GM18868 (cell line): ENCODE measurements around the gene MCRS1.
A peak's percentile ranks its signal among the peaks of the same experiment; 100 is the strongest.
"Not testable (repeated sequence)": the region's sequence is repeated elsewhere in the genome, so short reads cannot be mapped to it uniquely, and the experiment has no call there.

ENCODE experiments used
- ATAC-seq: cut with Tn5 transposase; IDR thresholded peaks from one replicate; pipeline ENCODE4 v1.9.1; 2021; ENCODE audit warnings: mild to moderate bottlenecking, moderate library complexity; ENCODE audit not compliant: unreplicated experiment

MCRS1 gene

DNA sequence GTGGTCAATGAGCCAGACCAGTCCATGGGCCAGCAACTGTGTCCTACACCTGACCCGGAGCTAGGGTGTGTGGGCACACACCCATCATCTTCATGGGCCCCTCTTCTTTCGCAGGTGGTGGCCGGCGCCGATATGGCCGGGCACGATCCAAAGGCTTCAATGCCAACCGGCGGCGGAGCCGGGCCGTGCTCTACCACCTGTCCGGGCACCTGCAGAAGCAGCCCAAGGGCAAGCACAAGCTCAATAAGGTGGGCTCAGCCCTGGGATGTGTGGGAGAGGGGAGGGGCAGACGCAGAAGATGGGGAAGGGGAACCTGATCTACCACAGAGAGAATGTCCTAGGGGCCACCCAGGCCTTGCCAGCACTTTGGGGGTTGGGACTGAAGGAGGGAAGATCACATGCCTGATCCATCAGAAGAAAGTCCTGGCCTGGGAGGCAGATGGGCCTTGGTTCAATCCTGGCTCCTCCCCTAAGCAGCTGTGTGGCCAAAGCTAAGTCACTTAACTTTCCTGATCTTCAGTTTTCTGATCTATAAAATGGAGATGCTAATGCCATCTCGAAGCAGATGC is 25.3 kb downstream of the MCRS1 start:
- ATAC-seq: no peak

DNA sequence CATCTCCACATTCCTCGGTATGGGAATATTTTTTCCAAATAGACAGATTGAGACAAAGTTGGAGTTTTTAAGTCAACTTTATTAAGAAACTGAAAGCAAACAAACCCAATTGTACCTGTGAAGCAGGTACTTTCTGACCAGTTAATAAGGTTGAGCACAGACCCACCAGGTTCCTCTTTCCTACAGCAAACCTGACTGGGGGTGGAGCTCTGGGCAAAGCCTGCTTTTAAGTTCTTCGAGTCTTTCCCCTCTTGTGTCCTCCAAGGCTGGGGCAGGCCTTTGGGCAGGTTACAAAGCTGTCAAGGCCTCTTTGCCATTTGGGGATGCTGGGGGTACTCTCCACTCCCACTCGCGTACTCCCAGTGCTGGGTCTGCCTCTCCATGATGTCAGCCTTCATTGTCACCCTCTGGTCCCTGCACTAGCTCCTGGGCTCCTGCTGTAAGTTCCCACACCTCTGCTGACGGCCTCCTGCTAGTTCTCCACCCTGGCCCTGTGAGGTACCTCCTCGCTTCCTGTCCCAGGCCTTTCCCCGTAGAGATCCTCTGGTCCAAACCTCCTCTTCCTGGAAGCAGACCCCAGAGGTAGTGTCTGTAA is 25.9 kb downstream of the MCRS1 start:
- ATAC-seq: no peak

DNA sequence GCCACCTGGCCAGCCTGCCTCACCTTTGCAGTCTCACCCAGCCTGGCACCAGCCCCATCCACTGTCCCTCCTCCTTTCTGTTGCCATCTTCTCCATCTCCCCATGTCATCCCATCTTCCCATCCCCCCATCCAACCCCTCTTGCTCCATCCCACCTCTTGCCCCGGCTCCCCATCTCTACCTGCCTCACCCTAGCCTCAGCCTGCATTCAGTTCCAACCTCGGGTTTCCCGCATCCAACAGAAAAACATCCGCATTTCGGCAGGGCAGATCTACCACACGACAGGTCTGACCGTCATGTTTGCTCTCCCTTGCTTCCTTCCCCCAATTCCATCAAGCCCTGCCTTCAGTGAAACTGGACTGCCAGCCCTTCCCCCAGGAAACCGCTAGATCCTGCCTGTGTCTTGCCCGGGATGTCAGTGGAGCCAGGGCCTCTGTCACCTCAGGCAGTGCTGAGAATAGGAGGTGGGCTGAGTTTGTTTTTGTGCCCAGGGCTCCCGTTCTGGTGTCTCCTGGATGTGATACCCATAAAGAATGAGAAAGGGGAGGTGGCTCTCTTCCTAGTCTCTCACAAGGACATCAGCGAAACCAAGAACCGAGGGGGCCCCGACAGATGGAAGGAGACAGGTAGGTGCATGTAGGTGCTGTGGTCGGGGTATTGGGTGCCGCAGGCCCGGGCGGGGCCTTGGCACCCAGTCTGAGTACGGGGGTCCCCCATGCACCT is 26.6 kb downstream of the MCRS1 start:
- no peak for ATAC-seq

DNA sequence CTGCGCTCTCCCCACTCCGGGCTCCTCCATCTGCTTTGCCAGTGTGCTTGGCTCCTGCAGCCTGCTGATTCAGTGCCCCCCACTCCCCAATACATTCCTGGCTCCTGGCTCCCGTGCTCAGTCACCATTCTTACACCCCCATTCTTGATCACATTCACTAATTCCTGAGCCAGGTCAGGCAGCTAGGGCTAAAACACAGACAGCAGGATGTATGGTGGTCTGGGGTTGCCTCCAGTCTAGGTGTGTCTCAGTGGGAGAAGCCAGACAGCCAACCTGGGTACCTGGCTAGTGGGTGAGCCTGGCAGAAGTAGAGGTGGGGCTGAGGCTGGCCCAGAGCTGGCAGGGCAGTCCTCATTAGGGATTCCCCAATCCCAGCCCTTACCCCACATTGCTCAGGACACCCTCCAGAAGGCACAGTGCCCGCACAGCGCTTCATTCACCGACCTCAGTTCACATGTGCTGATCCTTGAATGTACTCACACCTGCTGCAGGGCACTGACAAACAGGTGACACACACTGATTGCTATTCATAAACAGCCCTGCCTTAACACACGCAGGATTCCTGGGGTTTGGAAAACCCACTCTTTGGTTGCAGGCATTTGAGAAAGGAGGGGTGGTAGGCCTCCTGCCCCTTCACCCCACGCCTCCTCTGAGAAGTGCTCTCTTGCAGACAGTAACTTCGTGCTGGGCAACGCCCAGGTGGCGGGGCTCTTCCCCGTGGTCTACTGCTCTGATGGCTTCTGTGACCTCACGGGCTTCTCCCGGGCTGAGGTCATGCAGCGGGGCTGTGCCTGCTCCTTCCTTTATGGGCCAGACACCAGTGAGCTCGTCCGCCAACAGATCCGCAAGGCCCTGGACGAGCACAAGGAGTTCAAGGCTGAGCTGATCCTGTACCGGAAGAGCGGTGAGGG is 27.5 kb downstream of the MCRS1 start:
- ATAC-seq: no peak

DNA sequence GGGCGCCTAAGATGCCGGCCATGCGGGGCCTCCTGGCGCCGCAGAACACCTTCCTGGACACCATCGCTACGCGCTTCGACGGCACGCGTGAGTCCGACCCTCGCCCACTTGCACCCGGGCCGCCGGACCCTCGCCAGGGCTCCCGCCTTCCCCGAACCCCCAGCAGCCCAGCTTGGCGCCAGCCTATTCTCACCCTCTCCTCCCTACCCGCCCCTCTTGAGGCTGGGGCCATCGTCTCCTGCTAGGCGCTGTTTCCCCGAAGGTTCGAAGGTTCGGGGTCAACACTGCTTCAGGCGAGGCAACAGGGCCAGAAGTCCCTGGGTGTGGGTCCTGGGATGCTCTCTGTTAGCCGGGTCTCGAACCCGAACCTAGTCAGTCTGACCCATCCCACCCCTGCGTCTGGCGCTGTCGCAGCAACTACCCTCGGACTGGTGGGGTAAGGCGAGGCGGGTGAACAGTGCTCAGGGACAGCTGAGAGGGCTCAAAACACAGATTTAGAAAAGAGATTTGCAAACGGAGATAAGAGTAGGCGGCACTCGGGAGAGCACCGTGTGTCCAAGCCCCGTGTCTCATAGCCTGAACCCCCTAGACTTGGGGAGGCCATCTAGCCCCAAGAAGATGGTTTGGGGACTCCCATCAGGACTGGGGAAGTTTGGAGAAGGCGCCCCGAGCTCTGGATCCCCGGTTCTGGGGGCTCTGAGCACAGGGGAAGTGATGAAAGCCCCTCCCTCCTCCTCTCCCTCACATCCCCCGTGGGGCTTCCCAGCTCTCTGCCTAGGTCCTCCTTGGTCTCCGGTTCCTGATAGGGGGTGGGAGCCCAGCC is 28.3 kb downstream of the MCRS1 start:
- no peak for ATAC-seq

DNA sequence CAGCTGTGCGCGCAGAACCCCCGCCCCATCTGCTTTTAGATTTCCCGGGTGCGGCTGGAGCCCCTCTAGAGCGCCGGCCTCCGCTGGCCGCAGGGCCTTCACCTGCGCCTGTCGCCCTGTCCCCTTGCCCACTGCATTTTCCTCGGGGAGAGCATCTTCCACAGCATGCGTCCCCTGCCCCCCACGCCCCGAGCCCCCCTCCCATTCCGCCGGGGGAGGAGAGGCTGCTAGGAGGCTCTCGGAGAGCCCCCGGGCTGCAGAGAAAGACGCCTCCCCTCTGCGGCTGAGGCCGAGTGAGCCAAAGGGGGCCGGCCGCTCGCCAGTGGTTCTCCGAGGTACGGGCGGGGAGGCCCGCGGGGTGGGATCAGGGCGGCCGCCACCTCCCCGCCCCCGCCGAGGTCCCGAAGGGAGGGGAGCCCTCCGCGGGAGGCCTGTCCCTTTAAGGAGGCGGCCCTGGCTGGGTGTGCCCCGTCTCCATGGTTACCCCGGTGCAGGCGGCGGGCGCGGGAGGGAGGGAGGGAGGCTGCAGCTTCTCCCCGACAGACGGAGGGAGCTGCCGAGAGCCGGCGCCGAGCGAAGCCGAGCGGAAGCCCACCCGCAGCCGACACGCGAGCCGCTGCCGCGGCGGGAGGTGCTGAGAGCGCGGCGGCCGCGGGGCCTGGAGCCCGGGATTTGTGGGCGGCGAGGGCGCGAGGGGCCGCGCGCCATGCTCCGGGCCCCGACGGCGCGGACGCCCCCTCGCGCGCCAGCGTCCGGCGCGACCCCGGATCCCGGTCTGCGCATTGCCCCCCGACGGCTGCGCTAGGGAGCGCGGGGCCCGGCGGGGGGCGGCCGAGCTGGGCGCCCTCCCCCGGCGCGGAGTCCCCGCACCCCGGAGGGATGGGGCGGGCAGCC is 29.2 kb downstream of the MCRS1 start, which contains the start of gene KCNH3:
KCNH3 (plus strand) TSS at position 521 of the 894 bp plus-strand sequence. CDS start 387 bp downstream, outside the sequence.
- ATAC-seq: peak; percentile 74

DNA sequence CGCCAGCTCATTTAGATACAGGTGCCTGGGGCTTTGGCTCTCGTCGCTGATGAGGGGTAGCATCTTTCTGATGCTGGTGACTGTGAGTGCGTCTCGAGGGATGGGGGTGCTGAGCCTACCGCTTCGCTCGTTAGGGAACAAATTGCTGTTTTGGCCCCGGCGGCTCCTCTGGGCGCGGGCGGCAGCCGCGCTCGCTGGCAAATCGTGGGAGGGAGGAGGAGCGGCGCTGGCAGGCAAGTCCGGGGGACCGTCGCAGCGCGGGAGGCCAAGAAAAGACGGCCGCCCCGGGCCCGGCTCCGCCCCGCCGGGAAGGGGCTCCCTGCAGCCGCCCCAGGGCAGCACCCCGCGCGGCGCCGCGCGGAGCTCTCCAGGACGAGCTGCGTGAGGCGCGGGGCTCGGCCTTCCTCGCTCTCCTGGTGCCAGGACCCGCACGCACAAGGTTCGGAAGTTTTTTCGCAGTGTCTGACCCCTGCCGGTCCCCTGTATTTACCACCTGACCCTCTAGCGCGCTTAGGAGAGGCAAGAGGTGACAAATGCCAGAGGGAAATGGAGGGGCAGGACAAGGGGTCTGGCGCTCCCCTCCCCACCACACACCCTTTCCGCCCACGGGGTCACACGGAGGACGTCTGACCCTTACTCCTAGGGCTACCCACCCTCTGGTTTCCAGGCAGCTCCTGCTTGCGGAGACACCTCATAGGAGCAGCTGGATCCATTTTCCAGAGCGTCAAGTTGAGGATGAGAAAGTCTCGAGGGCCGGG is 30.0 kb downstream of the MCRS1 start:
- no peak for ATAC-seq

DNA sequence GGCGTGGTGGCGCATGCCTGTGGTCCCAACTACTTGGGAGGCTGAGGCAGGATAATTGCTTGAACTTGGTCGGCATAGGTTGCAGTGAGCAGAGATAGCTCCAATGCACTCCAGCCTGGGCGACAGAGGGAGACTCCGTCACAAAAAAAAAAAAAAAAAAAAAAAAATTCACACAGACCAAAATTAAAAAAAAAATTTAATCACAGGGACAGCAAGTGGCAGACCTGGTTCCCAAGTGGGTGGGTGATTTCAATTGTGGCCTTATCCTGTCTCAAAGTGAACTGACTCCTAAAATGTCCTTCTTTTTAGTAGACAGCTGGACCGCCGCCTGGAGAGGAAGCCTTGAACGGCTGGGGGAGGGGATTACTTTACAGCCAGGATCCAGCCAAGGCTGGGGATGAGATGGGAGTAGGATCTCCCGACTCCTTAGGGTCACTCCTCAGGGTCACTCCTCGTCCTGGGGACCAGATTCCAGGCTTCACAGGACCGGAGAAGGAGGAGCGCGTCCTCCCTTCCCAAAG is 30.7 kb downstream of the MCRS1 start:
- ATAC-seq: no peak

DNA sequence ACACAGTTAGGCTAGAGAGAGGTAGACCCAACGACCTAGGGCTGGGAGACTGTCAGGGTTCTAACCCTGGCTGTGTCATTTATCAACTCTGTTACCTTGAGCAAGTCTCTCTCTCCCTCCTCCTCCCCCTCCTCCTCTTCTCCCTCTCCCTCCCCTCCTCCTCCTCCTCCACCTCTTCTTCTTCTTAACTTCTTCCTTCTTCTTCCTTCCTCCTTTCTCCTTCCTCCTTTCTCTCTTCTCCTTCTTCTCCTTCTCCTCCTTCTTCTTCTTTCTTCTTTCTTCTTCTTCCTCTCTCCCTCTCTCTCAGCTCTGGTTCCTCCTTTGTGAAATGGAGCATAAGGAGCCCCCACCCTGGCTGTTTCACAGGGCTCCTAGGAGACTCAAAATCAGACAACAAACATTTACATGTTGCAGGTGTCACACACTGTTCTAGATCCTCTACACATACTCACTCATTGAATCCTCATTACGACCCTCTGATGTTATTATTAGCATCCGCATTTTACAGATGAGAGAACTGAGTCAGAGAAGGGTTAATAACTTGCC is 31.3 kb downstream of the MCRS1 start:
- ATAC-seq: no peak

DNA sequence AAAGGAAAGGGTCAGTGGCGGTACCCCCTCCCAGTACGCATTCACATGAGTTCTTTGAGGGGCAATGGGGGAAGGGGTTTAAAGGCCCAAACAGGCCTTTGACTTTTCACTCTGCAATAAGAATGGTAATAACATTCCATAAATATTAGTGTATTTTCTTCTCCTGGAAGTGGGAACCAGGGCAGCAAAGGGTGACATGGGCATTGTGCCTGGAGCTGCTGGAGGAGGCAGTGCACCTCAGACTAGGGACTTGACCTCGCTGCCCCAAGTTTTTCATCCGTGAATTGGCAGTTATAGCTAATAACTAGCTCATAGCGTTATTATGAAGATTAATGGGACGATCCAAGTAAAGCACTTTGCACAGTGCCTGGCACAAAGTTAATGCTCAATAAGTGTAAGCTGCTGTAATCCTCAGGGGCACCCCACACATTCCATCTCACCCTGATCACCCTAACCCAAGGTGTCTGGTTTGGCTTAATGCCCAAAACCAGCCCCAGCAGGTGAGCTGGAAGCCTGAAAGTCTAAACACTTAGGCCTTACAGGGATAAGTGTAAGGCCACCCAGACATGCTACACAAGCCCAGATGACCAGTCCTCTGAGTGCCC is 31.9 kb downstream of the MCRS1 start:
- ATAC-seq: no peak

DNA sequence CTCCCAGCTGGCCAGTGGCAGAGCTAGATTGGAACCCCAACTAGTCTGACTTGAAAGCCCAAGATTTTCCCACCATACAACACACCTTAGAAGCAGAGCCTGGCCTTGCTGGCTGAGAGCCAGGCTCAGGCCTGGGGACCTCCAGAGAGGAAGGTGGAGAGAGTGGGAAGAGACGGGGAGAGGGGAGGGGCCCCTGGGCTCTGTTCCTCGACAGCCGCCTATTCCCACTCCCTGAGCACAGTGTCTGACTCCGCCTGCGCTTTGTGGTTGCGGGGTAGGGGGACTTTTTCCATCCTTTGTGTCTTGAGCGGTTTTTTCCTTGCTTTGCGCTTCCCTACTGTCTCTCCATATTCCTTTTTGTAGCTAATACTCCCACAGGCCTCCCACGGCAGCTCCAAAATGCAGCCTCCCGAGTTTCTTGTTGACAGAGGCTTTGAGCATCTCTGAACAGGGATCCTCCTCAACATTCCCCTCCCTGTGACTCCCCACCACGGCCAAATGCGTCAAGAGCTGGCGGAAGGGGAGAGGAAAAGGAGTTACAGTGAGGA is 33.1 kb downstream of the MCRS1 start:
- ATAC-seq: no peak

DNA sequence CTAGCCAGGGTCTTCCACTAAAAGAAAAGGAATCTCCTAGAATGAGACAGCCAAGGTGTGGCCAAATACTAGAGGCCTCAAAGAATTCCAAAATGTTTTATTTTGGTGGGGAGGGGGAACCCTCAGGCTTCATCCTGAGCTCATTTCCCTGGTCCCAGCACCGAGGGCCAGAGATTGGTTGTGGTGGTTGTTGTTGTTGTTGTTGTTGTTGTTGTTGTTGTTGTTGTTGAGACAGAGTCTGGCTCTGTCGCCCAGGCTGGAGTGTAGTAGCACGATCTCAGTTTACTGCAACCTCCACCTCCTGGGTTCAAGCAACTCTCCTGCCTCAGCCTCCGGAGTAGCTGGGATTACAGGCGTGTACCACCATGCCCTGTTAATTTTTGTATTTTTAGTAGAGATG is 33.8 kb downstream of the MCRS1 start:
- not testable (repeated sequence) for ATAC-seq

DNA sequence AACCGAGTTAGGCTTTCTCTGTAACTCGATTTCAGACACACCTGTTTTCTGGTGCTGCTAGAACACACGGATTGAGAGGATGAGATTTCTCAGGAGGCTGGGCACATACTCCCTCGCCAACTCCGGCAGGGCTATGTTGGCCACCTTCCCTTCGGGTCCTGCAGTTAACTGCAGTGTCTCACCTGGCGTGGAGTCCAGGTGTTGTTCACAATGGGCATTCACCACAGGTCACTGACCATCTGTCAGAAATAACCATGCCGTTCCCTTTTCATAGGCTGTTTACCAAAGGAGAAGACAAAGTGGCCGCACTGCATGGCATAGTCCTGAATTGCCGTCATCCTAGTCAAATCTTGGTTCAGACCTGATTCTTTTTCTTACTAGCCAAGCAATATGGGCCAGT is 34.6 kb downstream of the MCRS1 start:
- ATAC-seq: no peak

DNA sequence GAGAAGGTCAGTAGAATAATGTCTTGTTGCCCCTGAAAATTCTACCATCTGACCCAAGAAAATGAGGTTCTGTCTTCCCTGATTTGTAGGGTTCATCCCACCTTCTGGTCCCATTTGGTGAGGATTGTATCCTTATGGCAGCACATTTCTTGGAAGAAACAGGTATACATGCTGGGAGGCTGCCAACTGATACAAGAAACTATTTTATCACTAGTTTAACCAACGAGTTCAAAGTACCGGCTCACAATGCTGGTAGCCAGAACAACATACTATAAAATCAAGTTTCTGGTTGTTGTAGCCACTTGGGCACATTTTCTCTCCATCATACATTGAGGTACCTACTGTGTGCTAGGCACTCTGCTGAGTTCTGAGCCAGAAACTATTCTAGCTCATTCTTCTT is 36.2 kb downstream of the MCRS1 start:
- no peak for ATAC-seq

DNA sequence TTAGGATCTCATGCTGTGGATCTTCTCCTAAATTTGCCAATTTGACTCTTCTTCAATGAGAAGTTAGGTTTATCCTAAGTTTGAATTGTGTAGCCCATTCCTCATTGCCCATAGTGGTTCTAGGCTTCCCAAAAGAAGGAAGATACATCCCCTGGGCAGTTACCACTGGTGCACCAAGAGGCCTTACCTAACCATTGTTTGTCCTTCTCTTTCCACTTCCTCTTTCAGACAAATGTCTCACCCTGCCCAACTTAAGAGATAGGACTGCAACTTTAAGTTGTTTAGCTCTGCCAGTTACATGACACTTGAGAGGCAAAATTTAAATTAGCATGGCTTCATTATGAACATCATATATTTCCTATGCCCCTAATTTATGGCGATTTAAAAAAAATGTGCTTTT is 38.5 kb downstream of the MCRS1 start:
- no peak for ATAC-seq

DNA sequence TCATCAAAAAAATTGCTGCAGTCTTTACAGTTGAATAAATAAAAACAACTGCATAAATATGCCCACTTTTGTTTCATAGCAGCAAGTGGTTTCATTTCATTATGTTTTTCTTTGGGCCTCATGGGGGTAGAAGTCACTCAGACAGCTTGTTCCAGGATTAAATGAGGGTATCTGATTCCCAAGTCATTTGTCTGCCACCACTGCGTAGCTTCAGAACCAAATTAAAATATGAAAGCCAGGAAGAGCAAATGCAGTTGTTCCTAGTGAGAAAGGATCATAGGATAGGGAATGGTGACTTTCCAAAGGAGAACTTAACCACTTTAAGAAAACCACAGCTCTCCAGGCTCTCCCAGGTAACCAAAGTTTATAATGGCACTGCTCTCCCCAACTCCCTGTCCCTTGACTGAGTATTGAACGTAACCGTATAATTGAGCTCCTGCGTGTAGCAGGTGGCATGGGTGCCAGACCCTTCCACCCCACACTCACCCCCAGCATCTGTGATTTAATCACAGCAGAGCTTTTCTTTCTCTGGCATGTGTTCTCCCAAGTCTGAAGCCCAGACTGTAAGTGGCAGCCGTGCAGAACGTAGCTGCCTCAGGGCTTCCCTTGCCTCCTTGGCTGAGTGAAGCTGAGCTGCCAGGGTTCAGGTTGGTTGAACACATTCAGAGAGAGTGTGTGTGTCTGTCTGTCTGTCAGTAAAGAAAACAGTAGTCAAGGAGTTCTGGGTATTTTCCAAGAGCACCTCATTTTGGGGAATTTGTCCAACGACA is 40.4 kb downstream of the MCRS1 start:
- no peak for ATAC-seq

DNA sequence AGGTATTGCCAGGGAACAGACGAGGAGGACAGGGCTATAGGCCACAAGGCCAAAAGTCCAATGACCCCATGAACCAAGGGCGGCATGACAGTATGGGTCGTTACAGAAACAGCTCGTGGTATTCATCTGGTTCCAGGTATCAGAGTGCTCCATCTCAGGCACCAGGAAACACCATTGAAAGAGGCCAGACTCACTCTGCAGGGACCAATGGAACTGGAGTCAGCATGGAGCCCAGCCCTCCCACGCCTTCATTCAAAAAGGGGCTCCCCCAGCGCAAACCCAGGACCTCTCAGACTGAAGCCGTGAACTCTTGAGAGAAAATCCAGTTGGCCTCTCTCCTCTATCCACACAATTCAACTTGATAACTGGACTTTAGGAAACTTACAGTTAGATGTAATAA is 42.0 kb downstream of the MCRS1 start:
- ATAC-seq: no peak
